SK-N-SH treated with all-trans-retinoic acid at 6 μM for 48 hours (cell line): ENCODE data around the gene LBH.

Experiments used
- BACH2 ChIP-seq: fragments of 250-450 bp; sonication (Bioruptor Pico); IDR thresholded peaks from 2 replicates; pipeline ENCODE4 v1.9.0; 2021; ENCODE audit warnings: mild to moderate bottlenecking, borderline replicate concordance
- RARB ChIP-seq: fragments of 250-450 bp; sonication (Bioruptor Pico); IDR thresholded peaks from 2 replicates; pipeline ENCODE4 v1.8.0; 2021; ENCODE audit warnings: mild to moderate bottlenecking, moderate library complexity
- ZFP3 ChIP-seq: fragments of 250-450 bp; sonication (Bioruptor Pico); IDR thresholded peaks from 2 replicates; pipeline ENCODE4 v1.5.0; 2020; ENCODE audit warnings: mild to moderate bottlenecking, moderate library complexity
- ZFP30 ChIP-seq: fragments of 450-650 bp; formaldehyde crosslinking; IDR thresholded peaks from 2 replicates; pipeline ENCODE4 v1.5.0; 2022; ENCODE audit warnings: mild to moderate bottlenecking, moderate library complexity

- no peak for TF ChIP-seq ZFP3 (CRISPR knock-in tag)
- no peak for TF ChIP-seq BACH2 (CRISPR knock-in tag)
- TF ChIP-seq RARB (CRISPR knock-in tag): no peak
- TF ChIP-seq ZFP30: no peak
Observed at GRCh38 chr2:30288561-30288960, 57.2 kb downstream of the LBH start.
